GM19328 (cell line): ENCODE results near the gene PGAM4.
"Not testable (repeated sequence)": the region's sequence is repeated elsewhere in the genome, so short reads cannot be mapped to it uniquely, and the experiment has no call there.

Experiments
- ATAC-seq: cut with Tn5 transposase; IDR thresholded peaks from one replicate; pipeline ENCODE4 v1.9.1; 2021; ENCODE audit warnings: mild to moderate bottlenecking, moderate library complexity; ENCODE audit not compliant: unreplicated experiment

The PGAM4 gene

GRCh38 chrX:77969538-77969937 lies at the start of gene PGAM4:
PGAM4 (minus strand) TSS chrX:77969638; CDS start chrX:77969638, 0 bp downstream.
- no peak for ATAC-seq

GRCh38 chrX:78011846-78012245 lies 42.4 kb upstream of the PGAM4 start:
- ATAC-seq: no peak

- no peak for ATAC-seq
Observed at GRCh38 chrX:77979870-77980269, 10.4 kb upstream of the PGAM4 start.

- no peak for ATAC-seq
Observed at GRCh38 chrX:77977518-77977917, 8.1 kb upstream of the PGAM4 start.

GRCh38 chrX:77977095-77977494 lies 7.7 kb upstream of the PGAM4 start:
- ATAC-seq: no peak

- ATAC-seq: no peak
Observed at GRCh38 chrX:77975755-77976154, 6.3 kb upstream of the PGAM4 start.

- ATAC-seq: no peak
Observed at GRCh38 chrX:77967631-77968030, 1.8 kb downstream of the PGAM4 start.

- no peak for ATAC-seq
Observed at GRCh38 chrX:77966361-77966760, 3.1 kb downstream of the PGAM4 start.

- no peak for ATAC-seq
Observed at GRCh38 chrX:77962068-77962902, 7.2 kb downstream of the PGAM4 start.

GRCh38 chrX:77961063-77961462 lies 8.4 kb downstream of the PGAM4 start:
- no peak for ATAC-seq

- ATAC-seq: no peak
Observed at GRCh38 chrX:77960567-77960966, 8.9 kb downstream of the PGAM4 start.

- ATAC-seq: no peak
Observed at GRCh38 chrX:77953708-77954107, 15.7 kb downstream of the PGAM4 start.

GRCh38 chrX:77953302-77953701 lies 16.1 kb downstream of the PGAM4 start:
- no peak for ATAC-seq

- ATAC-seq: no peak
Observed at GRCh38 chrX:77952173-77952572, 17.3 kb downstream of the PGAM4 start.

- no peak for ATAC-seq
Observed at GRCh38 chrX:77949840-77950239, 19.6 kb downstream of the PGAM4 start.

GRCh38 chrX:77946571-77946970 lies 22.9 kb downstream of the PGAM4 start:
- no peak for ATAC-seq

- ATAC-seq: no peak
Observed at GRCh38 chrX:77945910-77946545, 23.4 kb downstream of the PGAM4 start.

GRCh38 chrX:77945031-77945430 lies 24.4 kb downstream of the PGAM4 start:
- ATAC-seq: not testable (repeated sequence)

GRCh38 chrX:77938083-77938680 lies 31.3 kb downstream of the PGAM4 start:
- ATAC-seq: no peak

GRCh38 chrX:77937291-77937690 lies 32.1 kb downstream of the PGAM4 start:
- no peak for ATAC-seq

GRCh38 chrX:77936299-77936698 lies 33.1 kb downstream of the PGAM4 start:
- no peak for ATAC-seq

GRCh38 chrX:77935886-77936285 lies 33.6 kb downstream of the PGAM4 start:
- no peak for ATAC-seq
